ENCODE results near the gene SRP14. TPM values are rescaled to one million over a fixed set of nuclear protein-coding genes. Genes with fewer than 3 reads are reported as not detected.

SRP14 gene
- total RNA-seq, 1 donor from 2014 or later = 235 TPM

DNA sequence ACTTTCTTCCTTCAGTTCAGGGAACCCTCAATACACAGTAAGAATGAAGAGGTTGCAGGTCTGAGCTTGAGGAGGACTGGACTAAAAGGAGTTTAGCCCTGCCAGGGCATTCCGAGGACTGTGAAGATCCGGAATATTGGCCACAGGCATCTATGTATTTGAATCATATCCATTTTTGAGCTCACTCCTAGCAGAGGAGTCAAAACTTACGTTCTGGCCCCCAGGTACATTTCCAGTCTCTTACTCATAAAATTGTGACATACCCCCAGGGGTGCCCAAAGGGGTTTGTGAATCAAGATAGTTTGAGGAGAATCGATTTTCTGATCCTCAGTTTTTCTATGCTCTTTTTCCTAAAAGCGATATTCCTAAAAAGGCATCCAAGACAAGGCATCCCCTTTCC is 27.6 kb upstream of the SRP14 start:
- TF ChIP-seq CTCF (IDR thresholded peaks at IDR 0.05; ENCODE audit: unreplicated experiment) = no peak
- Mint-ChIP-seq H3K36me3 (ENCODE audit: low read depth, unreplicated experiment) (no peaks in the 10 kb centered on the region), H3K9me3 (ENCODE audit: unreplicated experiment) (no peaks in the 10 kb centered on the region), H3K4me1 (ENCODE audit: unreplicated experiment) (peaks cover 21% of the 10 kb centered on the region), H3K27ac (ENCODE audit: unreplicated experiment) (no peak overlapping the region), H3K27me3 (ENCODE audit: unreplicated experiment) (peaks cover 2% of the 10 kb centered on the region), H3K4me3 (ENCODE audit: unreplicated experiment) (no peak overlapping the region)
- no peak for DNase-seq (ENCODE audit: low spot score)

DNA sequence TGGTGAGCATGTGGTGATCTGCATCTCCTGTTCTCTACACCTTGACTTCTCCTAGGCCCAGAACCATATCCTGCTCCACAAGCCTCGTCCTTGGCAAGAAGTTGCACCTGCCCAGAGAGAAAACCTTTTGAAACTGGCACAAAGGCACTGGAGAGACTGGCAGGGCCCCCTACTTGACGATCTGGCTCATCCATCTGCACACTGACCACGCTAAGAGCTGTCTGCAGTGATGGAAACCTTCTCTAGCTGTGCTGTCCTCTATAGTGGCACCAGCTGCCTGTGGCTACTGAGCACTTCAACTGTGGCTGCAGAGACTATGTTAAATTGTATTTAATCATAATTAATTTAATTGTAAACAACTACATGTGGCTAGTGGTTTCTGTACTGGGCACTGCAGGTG is 26.2 kb upstream of the SRP14 start:
- no peak for DNase-seq (ENCODE audit: low spot score)
- Mint-ChIP-seq H3K27ac (ENCODE audit: unreplicated experiment) (no peak overlapping the region), H3K27me3 (ENCODE audit: unreplicated experiment) (peaks cover 2% of the 10 kb centered on the region), H3K4me3 (ENCODE audit: unreplicated experiment) (no peak overlapping the region), H3K4me1 (ENCODE audit: unreplicated experiment) (peaks cover 23% of the 10 kb centered on the region), H3K9me3 (ENCODE audit: unreplicated experiment) (no peaks in the 10 kb centered on the region), H3K36me3 (ENCODE audit: low read depth, unreplicated experiment) (no peaks in the 10 kb centered on the region)
- TF ChIP-seq CTCF (IDR thresholded peaks at IDR 0.05; ENCODE audit: unreplicated experiment) = no peak

DNA sequence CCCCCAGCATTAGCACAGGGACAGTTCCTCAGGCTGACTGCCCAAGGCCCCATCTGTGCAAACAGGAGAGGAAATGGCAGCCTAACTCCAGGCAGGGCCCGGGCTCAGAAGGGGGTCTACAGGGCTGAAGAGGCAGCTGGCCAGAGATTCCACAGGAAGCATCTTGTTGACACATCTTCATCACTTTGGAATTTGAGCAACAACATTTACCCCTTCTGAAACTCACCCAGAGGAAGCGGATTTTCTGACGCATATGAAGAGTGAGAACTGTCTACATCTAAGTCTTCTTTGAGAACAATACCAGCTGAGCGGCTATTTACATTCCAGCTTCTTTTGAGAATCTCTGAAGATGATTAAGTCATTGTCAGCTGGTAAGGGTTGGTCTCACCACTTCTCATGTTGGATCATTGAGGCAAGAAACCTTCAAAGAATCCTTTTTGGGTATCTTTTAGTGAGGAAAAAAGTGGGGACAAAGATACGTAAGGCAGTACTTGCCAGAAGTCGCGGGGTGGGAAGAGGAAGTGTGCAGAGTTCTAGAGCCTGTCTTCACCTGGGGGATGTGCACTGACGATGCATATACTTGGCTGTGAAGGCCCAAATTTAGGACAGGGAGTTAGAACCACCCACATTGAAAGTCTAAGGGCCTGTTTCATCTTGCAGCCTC is 25.4 kb upstream of the SRP14 start:
- peaks cover 2% of the 10 kb centered on the region for H3K27me3 Mint-ChIP-seq (ENCODE audit: unreplicated experiment)
- no peaks in the 10 kb centered on the region for H3K9me3 Mint-ChIP-seq (ENCODE audit: unreplicated experiment)
- DNase-seq (ENCODE audit: low spot score) = no peak
- peaks cover 6% of the 10 kb centered on the region for H3K36me3 Mint-ChIP-seq (ENCODE audit: low read depth, unreplicated experiment)
- H3K4me3 Mint-ChIP-seq (ENCODE audit: unreplicated experiment) = no peak overlapping the region
- H3K4me1 Mint-ChIP-seq (ENCODE audit: unreplicated experiment) = peaks cover 20% of the 10 kb centered on the region
- TF ChIP-seq CTCF (IDR thresholded peaks at IDR 0.05; ENCODE audit: unreplicated experiment) = no peak
- peak overlapping the region; percentile 82 for H3K27ac Mint-ChIP-seq (ENCODE audit: unreplicated experiment)

GRCh38 chr15:40063563-40064011 is 24.6 kb upstream of the SRP14 start:
- H3K27ac Mint-ChIP-seq (ENCODE audit: unreplicated experiment) = peak overlapping the region; percentile 82
- H3K4me1 Mint-ChIP-seq (ENCODE audit: unreplicated experiment) = peaks cover 16% of the 10 kb centered on the region
- H3K4me3 Mint-ChIP-seq (ENCODE audit: unreplicated experiment) = no peak overlapping the region
- H3K36me3 Mint-ChIP-seq (ENCODE audit: low read depth, unreplicated experiment) = peaks cover 7% of the 10 kb centered on the region
- TF ChIP-seq CTCF (IDR thresholded peaks at IDR 0.05; ENCODE audit: unreplicated experiment) = no peak
- no peaks in the 10 kb centered on the region for H3K9me3 Mint-ChIP-seq (ENCODE audit: unreplicated experiment)
- peaks cover 2% of the 10 kb centered on the region for H3K27me3 Mint-ChIP-seq (ENCODE audit: unreplicated experiment)
- DNase-seq (ENCODE audit: low spot score) = no peak

- no peak overlapping the region for H3K4me3 Mint-ChIP-seq (ENCODE audit: unreplicated experiment)
These were observed 24.0 kb upstream of the SRP14 start for GRCh38 chr15:40062816-40063562.

More at GRCh38 chr15:40062816-40063562, 24.0 kb upstream of the SRP14 start:
- peaks cover 7% of the 10 kb centered on the region for H3K36me3 Mint-ChIP-seq (ENCODE audit: low read depth, unreplicated experiment)
- H3K9me3 Mint-ChIP-seq (ENCODE audit: unreplicated experiment) = no peaks in the 10 kb centered on the region
- H3K27me3 Mint-ChIP-seq (ENCODE audit: unreplicated experiment) = peaks cover 5% of the 10 kb centered on the region
- no peak overlapping the region for H3K27ac Mint-ChIP-seq (ENCODE audit: unreplicated experiment)
- no peak for TF ChIP-seq CTCF (IDR thresholded peaks at IDR 0.05; ENCODE audit: unreplicated experiment)
- no peak for DNase-seq (ENCODE audit: low spot score)
- peaks cover 16% of the 10 kb centered on the region for H3K4me1 Mint-ChIP-seq (ENCODE audit: unreplicated experiment)
